ENCODE results near the gene ATP1A2. TPM values are rescaled to one million over a fixed set of nuclear protein-coding genes. Genes with fewer than 3 reads are reported as not detected.

Gene ATP1A2
- total and polyA plus RNA-seq, 2 of the 8 experiments (the other 6 are each of a cell fraction or from before 2014, with no cell fraction given): 39.7 to 40.8 TPM

GRCh38 chr1:160078512-160079195 lies 36.9 kb upstream of the ATP1A2 start:
- Histone ChIP-seq H2BK5ac (ENCODE audit: low read depth, low read length) (no peak overlapping the region), H3K23ac (ENCODE audit: insufficient read length) (no peak overlapping the region), H2BK120ac (replicated peaks; ENCODE audit: low read depth, low read length) (no peak overlapping the region), H2BK20ac (ENCODE audit: low read length) (no peak overlapping the region), H3K4me3 (ENCODE audit: extremely low read depth in 1 of 4, insufficient read depth in 2 of 4, low read depth in 3 of 4, low read length in 4 of 4) (no peak overlapping the region), H3K4me2 (ENCODE audit: insufficient read depth in 1 of 2, low read depth in 2 of 2, low read length in 2 of 2) (0 out of 4 replicates have a peak overlapping the region, but pooled peaks of 1 of the 2 experiments have one; percentile 3), H4K91ac (replicated peaks; ENCODE audit: insufficient read length, low read length) (no peak overlapping the region), H4K5ac (ENCODE audit: insufficient read length, low read depth, low read length) (no peak overlapping the region), H3K4ac (replicated peaks; ENCODE audit: insufficient read length, low read depth, low read length) (no peak overlapping the region), H3K79me2 (ENCODE audit: control insufficient read depth in 1 of 2, insufficient read depth in 2 of 2, low read length in 2 of 2) (no peaks in the 10 kb centered on the region), H3K14ac (ENCODE audit: insufficient read length) (no peak overlapping the region), H2BK12ac (ENCODE audit: low read depth, low read length) (no peak overlapping the region), H3K79me1 (ENCODE audit: low read depth, low read length) (no peaks in the 10 kb centered on the region), H2BK15ac (ENCODE audit: low read length) (no peak overlapping the region), H3K4me1 (replicated peaks in 1 of 4; ENCODE audit: control insufficient read depth in 3 of 4, insufficient read depth in 4 of 4, low read length in 3 of 4) (no peaks in the 10 kb centered on the region), H3K27me3 (replicated peaks in 1 of 4; ENCODE audit: control insufficient read depth in 3 of 4, extremely low read depth in 1 of 4, insufficient read depth in 3 of 4, low read length in 3 of 4) (peaks cover 0 to 33% (median 20%) of the 10 kb centered on the region in 4 experiments; a peak in 6 of 7 replicates), H3K56ac (replicated peaks; ENCODE audit: insufficient read length, low read depth, low read length) (no peak overlapping the region), H2AFZ (ENCODE audit: low read length) (peak overlapping the region; percentile 91), H2AK5ac (ENCODE audit: low read depth, low read length) (no peak overlapping the region), H4K8ac (ENCODE audit: extremely low read depth, insufficient read depth, low read length) (peak overlapping the region; percentile 68; the same call in 1 of the 2 replicates), H4K20me1 (replicated peaks in 1 of 2; ENCODE audit: control insufficient read depth in 1 of 2, insufficient read depth in 2 of 2, low read length in 2 of 2) (no peaks in the 10 kb centered on the region), H3K36me3 (ENCODE audit: control insufficient read depth in 2 of 4, insufficient read depth in 4 of 4, low read length in 3 of 4) (no peaks in the 10 kb centered on the region), H3K9me3 (ENCODE audit: insufficient read depth in 2 of 2, low read depth in 1 of 2, low read length in 1 of 2) (no peaks in the 10 kb centered on the region), H3K27ac (ENCODE audit: low read depth, low read length) (no peak overlapping the region), H3K9ac (replicated peaks in 1 of 4; ENCODE audit: extremely low read depth in 1 of 4, low read depth in 3 of 4, low read length in 3 of 4) (no peak overlapping the region), H3K23me2 (ENCODE audit: low read depth, low read length) (no peaks in the 10 kb centered on the region; the same call in 1 of the 2 replicates), H3K18ac (ENCODE audit: extremely low read depth, low read length) (no peak overlapping the region)
- WGBS, 2 experiments (ENCODE audit: extremely low coverage in 1 of 2, insufficient coverage in 1 of 2, insufficient read length in 1 of 2, insufficient replicate concordance in 2 of 2, low coverage in 1 of 2, low lambda C conversion rate in 2 of 2, missing lambda C conversion rate in 1 of 2): 34% methylated on average over 8 of the region's 8 CpGs; no CpG with 5 or more reads in 1 of the 2 experiments
- POLR2A ChIA-PET (ENCODE audit: partially characterized antibody): interaction anchor here (0.8 to 1.8 kb wide), 10 partner anchors 9 to 134 kb away, joined by 3 to 8 read pairs (median 4); no protein-coding TSS in a partner anchor
- peak in 1 of 2 experiments; percentile 90 for DNase-seq (ENCODE audit: low read depth in 1 of 2, low spot score in 2 of 2)
- TF ChIP-seq TAF1 (IDR thresholded peaks at IDR 0.05; ENCODE audit: low read depth, low read length) (no peak), MAX (IDR thresholded peaks at IDR 0.05) (no peak), TAF7 (optimal IDR thresholded peaks at IDR 0.05; ENCODE audit: borderline replicate concordance, low read depth, low read length) (no peak), CTCF (IDR thresholded peaks at IDR 0.05; ENCODE audit: control extremely low read depth in 1 of 3, insufficient read depth in 1 of 3, low read depth in 1 of 3, low read length in 3 of 3) (peak; percentile 91 to 95 (median 93)), RAD21 (IDR thresholded peaks at IDR 0.05 in 1 of 2, conservative IDR thresholded peaks at IDR 0.05 in 1 of 2; ENCODE audit: low read depth in 2 of 2, low read length in 2 of 2) (peak; percentile 75 to 84)
- FAIRE-seq: no peak
- CTCF ChIA-PET (ENCODE audit: partially characterized antibody): interaction anchor here (0.6 to 50.1 kb wide), 45 partner anchors 4 to 862 kb away, joined by 3 to 1874 read pairs (median 4); partner anchors contain the start of genes ATP1A4, CASQ1, IGSF8 and KCNJ10
